Measurements from ENCODE around the gene MAP3K5. TPM values are rescaled to one million over a fixed set of nuclear protein-coding genes. Genes with fewer than 3 reads are reported as not detected.

MAP3K5 gene
- total and polyA plus RNA-seq, 9 of the 15 experiments (the other 6 are each of a cell fraction or from before 2014, with no cell fraction given) = 2.2 to 13.0 (median 9.9) TPM

DNA sequence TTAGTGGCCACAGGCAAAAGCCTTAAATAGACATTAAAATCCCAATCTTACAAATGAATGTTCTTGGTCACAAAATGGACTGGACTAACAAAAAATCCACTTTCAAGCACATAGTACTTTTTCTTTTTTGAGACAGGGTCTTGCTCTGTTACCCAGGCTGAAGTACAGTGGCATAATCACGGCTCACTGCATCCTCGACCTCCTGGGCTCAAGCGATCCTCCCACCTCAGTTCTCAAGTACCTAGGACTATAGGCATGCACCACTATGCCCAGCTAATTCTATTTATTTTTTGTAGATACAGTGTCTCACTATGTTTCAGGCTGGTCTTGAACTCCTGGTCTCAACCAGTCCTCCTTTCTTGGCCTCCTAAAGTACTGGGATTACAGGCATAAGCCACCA lies 59.4 kb downstream of the MAP3K5 start:
- TF ChIP-seq GATA2 (CRISPR knock-in tag; IDR thresholded peaks at IDR 0.05) (no peak), MCM7 (IDR thresholded peaks at IDR 0.05) (no peak), HNRNPUL1 (IDR thresholded peaks at IDR 0.05; ENCODE audit: low read length) (no peak), ZNF699 (CRISPR knock-in tag; IDR thresholded peaks at IDR 0.05; ENCODE audit: insufficient replicate concordance) (no peak), KDM5B (IDR thresholded peaks at IDR 0.05; ENCODE audit: insufficient replicate concordance, low read depth, low read length) (no peak)
- TF ChIP-seq, protein P1, sequence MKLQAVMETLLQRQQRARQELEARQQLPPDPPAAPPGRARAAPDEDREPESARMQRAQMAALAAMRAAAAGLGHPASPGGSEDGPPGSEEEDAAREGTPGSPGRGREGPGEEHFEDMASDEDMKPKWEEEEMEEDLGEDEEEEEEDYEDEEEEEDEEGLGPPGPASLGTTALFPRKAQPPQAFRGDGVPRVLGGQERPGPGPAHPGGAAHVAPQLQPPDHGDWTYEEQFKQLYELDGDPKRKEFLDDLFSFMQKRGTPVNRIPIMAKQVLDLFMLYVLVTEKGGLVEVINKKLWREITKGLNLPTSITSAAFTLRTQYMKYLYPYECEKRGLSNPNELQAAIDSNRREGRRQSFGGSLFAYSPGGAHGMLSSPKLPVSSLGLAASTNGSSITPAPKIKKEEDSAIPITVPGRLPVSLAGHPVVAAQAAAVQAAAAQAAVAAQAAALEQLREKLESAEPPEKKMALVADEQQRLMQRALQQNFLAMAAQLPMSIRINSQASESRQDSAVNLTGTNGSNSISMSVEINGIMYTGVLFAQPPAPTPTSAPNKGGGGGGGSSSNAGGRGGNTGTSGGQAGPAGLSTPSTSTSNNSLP (IDR thresholded peaks at IDR 0.05; ENCODE audit: borderline replicate concordance, low read depth, low read length) = no peak
- H3K27ac ChIP-seq (ENCODE audit: extremely low read depth, low read depth, low read length) = no peak overlapping the region
- BruUV-seq (replicated peaks) = no TSS peak
- no peak for DNase-seq (ENCODE audit: extremely low read depth in 1 of 4, low spot score in 3 of 4)
- H3K4me1 ChIP-seq (replicated peaks in 1 of 2; ENCODE audit: control insufficient read depth in 2 of 2, insufficient read depth in 2 of 2, low read length in 2 of 2) = peaks cover 4 to 41% of the 10 kb centered on the region in 2 experiments
- H4K20me1 ChIP-seq (replicated peaks; ENCODE audit: control insufficient read depth, insufficient read depth, low read length) = no peaks in the 10 kb centered on the region
- H3K79me2 ChIP-seq (ENCODE audit: control insufficient read depth, insufficient read depth, low read length) = peaks cover 77% of the 10 kb centered on the region
- H3K4me3 ChIP-seq = no peak overlapping the region
- WGBS (ENCODE audit: insufficient coverage, low coverage, missing lambda C conversion rate) = 43% methylated on average over 3 of the region's 3 CpGs
- no peaks in the 10 kb centered on the region for H3K36me3 ChIP-seq (ENCODE audit: control insufficient read depth, insufficient read depth, low read length)
- H2AFZ ChIP-seq (ENCODE audit: low read depth, low read length) = no peak overlapping the region
- in situ Hi-C loops (cut with MboI) (no loop called here), intact Hi-C loops (cut with micrococcal nuclease) (no loop called here)
- H3K27me3 ChIP-seq (ENCODE audit: control insufficient read depth in 2 of 2, insufficient read depth in 2 of 2, low read length in 2 of 2) = no peaks in the 10 kb centered on the region
- ChIA-PET CTCF (ENCODE audit: low intra/inter-chr PET ratio) (no interaction called here), POLR2A (no interaction called here)
- FAIRE-seq = no peak
- H3K4me2 ChIP-seq (ENCODE audit: insufficient read depth, low read length) = no peak overlapping the region
- no peaks in the 10 kb centered on the region for H3K9me3 ChIP-seq (replicated peaks; ENCODE audit: control insufficient read depth, insufficient read depth, low read depth, low read length)
- H3K9ac ChIP-seq (ENCODE audit: insufficient read depth in 1 of 2, low read depth in 2 of 2, low read length in 2 of 2) = no peak overlapping the region
- H3K9me1 ChIP-seq (ENCODE audit: control insufficient read depth, insufficient read depth, low read length) = no peaks in the 10 kb centered on the region
- ATAC-seq = no peak
